Superior temporal gyrus (tissue), 1 donor: ENCODE measurements around the gene VMP1.
"Not testable (repeated sequence)": the region's sequence is repeated elsewhere in the genome, so short reads cannot be mapped to it uniquely, and the experiment has no call there.

Experiments
- DNase-seq: peaks from one replicate; pipeline ENCODE4 v3.0.0-alpha.2; 2016; ENCODE audit errors: extremely low spot score

VMP1 gene

GRCh38 chr17:59858932-59859331, 151.5 kb downstream of the VMP1 start:
- no peak for DNase-seq

- peak; percentile 67 for DNase-seq
These were observed 152.1 kb downstream of the VMP1 start for GRCh38 chr17:59859444-59860025.

GRCh38 chr17:59863616-59864015, 156.2 kb downstream of the VMP1 start:
- DNase-seq, result no peak

GRCh38 chr17:59869941-59870218, 162.4 kb downstream of the VMP1 start:
- DNase-seq, result no peak

- DNase-seq, result no peak
These were observed 163.0 kb downstream of the VMP1 start for GRCh38 chr17:59870482-59870881.

GRCh38 chr17:59872351-59872750, 164.9 kb downstream of the VMP1 start:
- no peak for DNase-seq

GRCh38 chr17:59873414-59873813, 166.0 kb downstream of the VMP1 start:
- not testable (repeated sequence) for DNase-seq

GRCh38 chr17:59874376-59874775, 166.9 kb downstream of the VMP1 start:
- no peak for DNase-seq

GRCh38 chr17:59876107-59876506, 168.7 kb downstream of the VMP1 start:
- no peak for DNase-seq

GRCh38 chr17:59877965-59878364, 170.5 kb downstream of the VMP1 start:
- DNase-seq, result no peak

GRCh38 chr17:59878624-59879023, 171.2 kb downstream of the VMP1 start:
- DNase-seq, result no peak

- DNase-seq, result no peak
These were observed 177.4 kb downstream of the VMP1 start for GRCh38 chr17:59884861-59885260.

GRCh38 chr17:59888145-59888750, 180.8 kb downstream of the VMP1 start:
- no peak for DNase-seq

- DNase-seq, result no peak
These were observed 183.3 kb downstream of the VMP1 start for GRCh38 chr17:59890720-59891119.
